GM12878 (cell line): Measurements from ENCODE around the gene WNK2. TPM values are rescaled to one million over a fixed set of nuclear protein-coding genes. Genes with fewer than 3 reads are reported as not detected.

Experiments
- ATAC-seq: fragments of 200-7000 bp; cut with Tn5 transposase; 3 replicates; pipeline ENCODE4 v1.9.1; 2020; ENCODE audit warnings: mild to moderate bottlenecking, moderate library complexity
- BruUV-seq: library from RNA; stranded (reverse); fragments of 400-500 nt; replicated peaks from 2 replicates; lab custom pipeline; 2021; lab: Mats Ljungman, UMichigan
- CTCF ChIA-PET: fragments of 300-600 bp; sonication (Branson Sonifier 250); formaldehyde crosslinking; extraction: SDS; loops from one replicate; lab custom pipeline; 2021; ENCODE audit warnings: inconsistent platforms; lab: Yijun Ruan, JAX
- POLR2A ChIA-PET: fragments of 350-600 bp; formaldehyde crosslinking; extraction: SDS; loops from one replicate; lab custom pipeline; 2021; ENCODE audit warnings: inconsistent platforms; lab: Charles Lee
- RAD21 ChIA-PET: fragments of 300-600 bp; sonication (Branson Sonifier 250); formaldehyde crosslinking; loops from one replicate; lab custom pipeline; 2023; ENCODE audit warnings: antibody characterized with exemption; ENCODE audit not compliant: unreplicated experiment; lab: Charles Lee
- SMC1A ChIA-PET: fragments of 300-600 bp; sonication (Branson Sonifier 250); formaldehyde crosslinking; loops from one replicate; lab custom pipeline; 2023; ENCODE audit not compliant: unreplicated experiment, uncharacterized antibody; lab: Charles Lee
- DNase-seq: peaks from one replicate; pipeline ENCODE4 v3.0.0-alpha.2; 2011; ENCODE audit warnings: low read depth, low spot score
- FAIRE-seq: peaks from 3 replicates; lab custom pipeline; 2011; peaks lifted over from hg19 to GRCh38; lab: Jason Lieb, UNC
- H2AFZ ChIP-seq: 2 replicates; pipeline ENCODE4 v1.6.0; 2011; ENCODE audit warnings: low read depth, low read length, control low read depth; ENCODE audit not compliant: control insufficient read depth
- H3K27ac ChIP-seq: 2 replicates; pipeline ENCODE4 v1.5.1; 2011; ENCODE audit warnings: control low read depth; ENCODE audit not compliant: control insufficient read depth, insufficient read depth
- H3K27me3 ChIP-seq, 2 experiments: replicated peaks in 1 of 2; 2 replicates each; pipeline versions ENCODE4 v1.6.0 to v1.6.1; 2011; ENCODE audit warnings: low read length in 1 of 2; ENCODE audit not compliant: control insufficient read depth in 2 of 2, insufficient read depth in 2 of 2
- H3K36me3 ChIP-seq, 2 experiments: 2 replicates each; pipeline ENCODE4 v1.5.1; 2011; ENCODE audit warnings: low read length in 1 of 2; ENCODE audit not compliant: control insufficient read depth in 2 of 2, insufficient read depth in 2 of 2
- H3K4me1 ChIP-seq: 2 replicates; pipeline ENCODE4 v1.6.1; 2011; ENCODE audit warnings: mild to moderate bottlenecking, low read length, moderate library complexity, mixed read lengths; ENCODE audit not compliant: control insufficient read depth, insufficient read depth
- H3K4me2 ChIP-seq: 2 replicates; pipeline ENCODE4 v1.6.0; 2011; ENCODE audit warnings: control low read depth; ENCODE audit not compliant: control insufficient read depth, insufficient read depth
- H3K4me3 ChIP-seq: fragments of 200-600 bp; sonication (generic); 2 replicates; pipeline ENCODE4 v1.5.1; 2016
- H3K79me2 ChIP-seq: 2 replicates; pipeline ENCODE4 v1.6.0; 2011; ENCODE audit warnings: low read length; ENCODE audit not compliant: control insufficient read depth, insufficient read depth
- H3K9ac ChIP-seq: 2 replicates; pipeline ENCODE4 v1.8.0; 2011; ENCODE audit warnings: low read length, control low read depth, mixed read lengths; ENCODE audit not compliant: control insufficient read depth, insufficient read depth
- H3K9me3 ChIP-seq: replicated peaks from 3 replicates; pipeline ENCODE4 v1.5.1; 2011; ENCODE audit warnings: mild to moderate bottlenecking, low read length; ENCODE audit not compliant: control insufficient read depth, insufficient read depth
- H4K20me1 ChIP-seq: 2 replicates; pipeline ENCODE4 v1.6.0; 2011; ENCODE audit not compliant: control insufficient read depth, insufficient read depth
- CEBPB ChIP-seq, 2 experiments: fragments of 150-350 bp in 1 of 2; IDR thresholded peaks; 2 replicates each; pipeline ENCODE4 v1.6.1; 2012 to 2014; ENCODE audit warnings: low read depth in 2 of 2, low read length in 2 of 2, borderline replicate concordance in 1 of 2, inconsistent platforms in 1 of 2
- E4F1 ChIP-seq: fragments of 450-650 bp; IDR thresholded peaks from 2 replicates; pipeline ENCODE4 v1.6.1; 2018; ENCODE audit warnings: borderline replicate concordance, mild to moderate bottlenecking; ENCODE audit not compliant: partially characterized antibody
- EGR1 ChIP-seq, 2 experiments: IDR thresholded peaks; 1 replicate in 1 of 2; 2 replicates in 1 of 2; pipeline ENCODE4 v1.6.1; 2011 to 2012; ENCODE audit warnings: low read depth in 2 of 2, low read length in 2 of 2, borderline replicate concordance in 1 of 2, mild to moderate bottlenecking in 1 of 2, moderate library complexity in 1 of 2
- MAX ChIP-seq: IDR thresholded peaks from 2 replicates; pipeline ENCODE4 v1.6.1; 2012; ENCODE audit warnings: low read depth, low read length, improper control_type of control experiment
- MXI1 ChIP-seq: fragments of 150-350 bp; IDR thresholded peaks from 2 replicates; pipeline ENCODE4 v1.6.1; 2011; ENCODE audit warnings: low read depth, mild to moderate bottlenecking, inconsistent platforms, low read length, improper control_type of control experiment
- NR2C1 ChIP-seq: fragments of 450-650 bp; IDR thresholded peaks from 2 replicates; pipeline ENCODE4 v1.6.1; 2017; ENCODE audit warnings: antibody characterized with exemption, mild to moderate bottlenecking, moderate library complexity
- NR2F1 ChIP-seq: fragments of 450-650 bp; conservative IDR thresholded peaks from 2 replicates; pipeline ENCODE4 v1.6.1; 2017; ENCODE audit warnings: mild to moderate bottlenecking
- RFX5 ChIP-seq: IDR thresholded peaks from 2 replicates; pipeline ENCODE4 v1.6.1; 2011; ENCODE audit warnings: low read depth, low read length, improper control_type of control experiment
- SMAD1 ChIP-seq: fragments of 450-650 bp; IDR thresholded peaks from 2 replicates; pipeline ENCODE4 v1.6.1; 2018; ENCODE audit warnings: mild to moderate bottlenecking, low read depth; ENCODE audit not compliant: partially characterized antibody
- SMARCA5 ChIP-seq: fragments of 450-650 bp; IDR thresholded peaks from 2 replicates; pipeline ENCODE4 v1.6.1; 2017; ENCODE audit warnings: mild to moderate bottlenecking
- SMC3 ChIP-seq: IDR thresholded peaks from 2 replicates; pipeline ENCODE4 v1.6.1; 2011; ENCODE audit warnings: low read length, improper control_type of control experiment, borderline replicate concordance
- WGBS: methylation state at CpG from one replicate; pipeline ENCODE4 v1.1.6; 2016; ENCODE audit warnings: low lambda C conversion rate; ENCODE audit not compliant: insufficient replicate concordance, insufficient coverage; ENCODE audit errors: missing lambda C conversion rate; 5-methylcytosine and 5-hydroxymethylcytosine counted together
- in situ Hi-C: fragments of 300-500 bp; cut with MboI; formaldehyde crosslinking; loops from 9 replicates; pipeline ENCODE4 v1.14.3; 2018; ENCODE audit warnings: mixed read lengths
- intact Hi-C: fragments of 100-400 bp; cut with micrococcal nuclease; formaldehyde crosslinking; loops from one replicate; pipeline ENCODE4 v1.14.2; 2022; ENCODE audit not compliant: unreplicated experiment
- polyA plus RNA-seq, 11 experiments: library from polyadenylated mRNA; depleted of rRNA in 4 of 11; unstranded in 6 of 11; stranded (reverse) in 5 of 11; fragments of >200 nt; fragmentation: Nextera tagmentation in 4 of 11; fragmentation: Illumina TruSeq in 1 of 11; extraction: Ambion mirVana in 4 of 11; extraction: Trizol in 1 of 11; gene quantifications; 1 replicate in 1 of 11; 2 replicates in 10 of 11; pipeline versions ENCODE4 v1.2.1 to v1.2.3, GENCODE V29; 2011 to 2016; ENCODE audit warnings: inconsistent platforms in 2 of 11, missing spikeins in 2 of 11, low read depth in 1 of 11
- total RNA-seq, 4 experiments: library from RNA; depleted of rRNA in 3 of 4; stranded (reverse); fragments of >200 nt in 3 of 4; fragmentation: Illumina TruSeq in 1 of 4; extraction: Trizol in 1 of 4; gene quantifications; 2 replicates each; pipeline versions ENCODE4 v1.2.1 to v1.2.3, GENCODE V29; 2013 to 2021
- TF ChIP-seq, protein P1 (sequence below): fragments of 450-650 bp; conservative IDR thresholded peaks from 2 replicates; pipeline ENCODE4 v1.6.1; 2017; ENCODE audit warnings: mild to moderate bottlenecking, moderate library complexity
- TF ChIP-seq, protein P2 (sequence below): IDR thresholded peaks from 2 replicates; pipeline ENCODE4 v1.6.1; 2012; ENCODE audit warnings: improper control_type of control experiment, low read depth, low read length; ENCODE audit not compliant: insufficient replicate concordance

WNK2 gene
- total and polyA plus RNA-seq, 10 of the 15 experiments (the other 5 are each of a cell fraction or from before 2014, with no cell fraction given), result 0.15 TPM; not detected in 9

DNA sequence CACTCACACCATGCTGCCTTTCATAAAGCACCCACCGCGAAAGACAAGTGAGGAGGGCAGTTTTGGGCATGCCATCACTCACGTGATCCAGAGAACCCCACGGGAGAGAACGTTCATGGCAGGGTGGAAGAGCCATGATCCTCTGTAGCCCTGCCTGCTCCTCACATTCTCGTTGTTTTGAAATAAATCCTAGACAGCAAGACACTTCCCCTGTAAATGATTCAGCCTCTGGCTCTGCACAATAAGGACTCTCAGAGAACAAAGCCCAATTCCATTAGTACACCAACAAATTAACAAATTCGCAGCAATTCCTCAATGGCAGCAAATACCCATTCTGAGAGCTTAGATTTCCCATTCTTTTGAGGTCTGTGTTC is 71.5 kb downstream of the WNK2 start:
- no peaks in the 10 kb centered on the region for H3K79me2 ChIP-seq
- FAIRE-seq (no peak), DNase-seq (no peak), ATAC-seq (no peak)
- RAD21 ChIA-PET, result no interaction called here
- WGBS, result 50% methylated on average over 7 of the region's 7 CpGs
- no peak overlapping the region for H3K4me2 ChIP-seq
- H3K9me3 ChIP-seq, result no peaks in the 10 kb centered on the region
- BruUV-seq, result no TSS peak
- no peak overlapping the region for H3K9ac ChIP-seq
- in situ Hi-C loops (no loop called here), intact Hi-C loops (no loop called here)
- no peaks in the 10 kb centered on the region for H3K27me3 ChIP-seq
- no peaks in the 10 kb centered on the region for H3K4me1 ChIP-seq
- H3K36me3 ChIP-seq, result no peaks in the 10 kb centered on the region
- SMC1A ChIA-PET, result no interaction called here
- no peaks in the 10 kb centered on the region for H4K20me1 ChIP-seq
- H3K27ac ChIP-seq, result no peak overlapping the region
- POLR2A ChIA-PET, result no interaction called here
- no peak for TF ChIP-seq MXI1
- TF ChIP-seq, protein P1, sequence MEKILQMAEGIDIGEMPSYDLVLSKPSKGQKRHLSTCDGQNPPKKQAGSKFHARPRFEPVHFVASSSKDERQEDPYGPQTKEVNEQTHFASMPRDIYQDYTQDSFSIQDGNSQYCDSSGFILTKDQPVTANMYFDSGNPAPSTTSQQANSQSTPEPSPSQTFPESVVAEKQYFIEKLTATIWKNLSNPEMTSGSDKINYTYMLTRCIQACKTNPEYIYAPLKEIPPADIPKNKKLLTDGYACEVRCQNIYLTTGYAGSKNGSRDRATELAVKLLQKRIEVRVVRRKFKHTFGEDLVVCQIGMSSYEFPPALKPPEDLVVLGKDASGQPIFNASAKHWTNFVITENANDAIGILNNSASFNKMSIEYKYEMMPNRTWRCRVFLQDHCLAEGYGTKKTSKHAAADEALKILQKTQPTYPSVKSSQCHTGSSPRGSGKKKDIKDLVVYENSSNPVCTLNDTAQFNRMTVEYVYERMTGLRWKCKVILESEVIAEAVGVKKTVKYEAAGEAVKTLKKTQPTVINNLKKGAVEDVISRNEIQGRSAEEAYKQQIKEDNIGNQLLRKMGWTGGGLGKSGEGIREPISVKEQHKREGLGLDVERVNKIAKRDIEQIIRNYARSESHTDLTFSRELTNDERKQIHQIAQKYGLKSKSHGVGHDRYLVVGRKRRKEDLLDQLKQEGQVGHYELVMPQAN, result no peak
- no peak for TF ChIP-seq SMAD1
- TF ChIP-seq E4F1, result no peak
- TF ChIP-seq EGR1 (IDR thresholded peaks at IDR 0.05; ENCODE audit: borderline replicate concordance in 1 of 2, low read depth in 2 of 2, low read length in 2 of 2), result no peak
- TF ChIP-seq SMC3, result no peak
- TF ChIP-seq, protein P2, sequence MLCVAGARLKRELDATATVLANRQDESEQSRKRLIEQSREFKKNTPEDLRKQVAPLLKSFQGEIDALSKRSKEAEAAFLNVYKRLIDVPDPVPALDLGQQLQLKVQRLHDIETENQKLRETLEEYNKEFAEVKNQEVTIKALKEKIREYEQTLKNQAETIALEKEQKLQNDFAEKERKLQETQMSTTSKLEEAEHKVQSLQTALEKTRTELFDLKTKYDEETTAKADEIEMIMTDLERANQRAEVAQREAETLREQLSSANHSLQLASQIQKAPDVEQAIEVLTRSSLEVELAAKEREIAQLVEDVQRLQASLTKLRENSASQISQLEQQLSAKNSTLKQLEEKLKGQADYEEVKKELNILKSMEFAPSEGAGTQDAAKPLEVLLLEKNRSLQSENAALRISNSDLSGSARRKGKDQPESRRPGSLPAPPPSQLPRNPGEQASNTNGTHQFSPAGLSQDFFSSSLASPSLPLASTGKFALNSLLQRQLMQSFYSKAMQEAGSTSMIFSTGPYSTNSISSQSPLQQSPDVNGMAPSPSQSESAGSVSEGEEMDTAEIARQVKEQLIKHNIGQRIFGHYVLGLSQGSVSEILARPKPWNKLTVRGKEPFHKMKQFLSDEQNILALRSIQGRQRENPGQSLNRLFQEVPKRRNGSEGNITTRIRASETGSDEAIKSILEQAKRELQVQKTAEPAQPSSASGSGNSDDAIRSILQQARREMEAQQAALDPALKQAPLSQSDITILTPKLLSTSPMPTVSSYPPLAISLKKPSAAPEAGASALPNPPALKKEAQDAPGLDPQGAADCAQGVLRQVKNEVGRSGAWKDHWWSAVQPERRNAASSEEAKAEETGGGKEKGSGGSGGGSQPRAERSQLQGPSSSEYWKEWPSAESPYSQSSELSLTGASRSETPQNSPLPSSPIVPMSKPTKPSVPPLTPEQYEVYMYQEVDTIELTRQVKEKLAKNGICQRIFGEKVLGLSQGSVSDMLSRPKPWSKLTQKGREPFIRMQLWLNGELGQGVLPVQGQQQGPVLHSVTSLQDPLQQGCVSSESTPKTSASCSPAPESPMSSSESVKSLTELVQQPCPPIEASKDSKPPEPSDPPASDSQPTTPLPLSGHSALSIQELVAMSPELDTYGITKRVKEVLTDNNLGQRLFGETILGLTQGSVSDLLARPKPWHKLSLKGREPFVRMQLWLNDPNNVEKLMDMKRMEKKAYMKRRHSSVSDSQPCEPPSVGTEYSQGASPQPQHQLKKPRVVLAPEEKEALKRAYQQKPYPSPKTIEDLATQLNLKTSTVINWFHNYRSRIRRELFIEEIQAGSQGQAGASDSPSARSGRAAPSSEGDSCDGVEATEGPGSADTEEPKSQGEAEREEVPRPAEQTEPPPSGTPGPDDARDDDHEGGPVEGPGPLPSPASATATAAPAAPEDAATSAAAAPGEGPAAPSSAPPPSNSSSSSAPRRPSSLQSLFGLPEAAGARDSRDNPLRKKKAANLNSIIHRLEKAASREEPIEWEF, result no peak
- TF ChIP-seq NR2F1, result no peak
- no peak for TF ChIP-seq RFX5
- no peak for TF ChIP-seq NR2C1
- TF ChIP-seq MAX, result no peak
- TF ChIP-seq CEBPB (IDR thresholded peaks at IDR 0.05; ENCODE audit: borderline replicate concordance in 1 of 2, low read depth in 2 of 2, low read length in 2 of 2), result no peak
- no peak for TF ChIP-seq SMARCA5
- H3K4me3 ChIP-seq, result no peak overlapping the region
- no peak overlapping the region for H2AFZ ChIP-seq
- CTCF ChIA-PET, result no interaction called here
